GM23338 (cell line): ENCODE results near the gene PKDCC. TPM values are rescaled to one million over a fixed set of nuclear protein-coding genes. Genes with fewer than 3 reads are reported as not detected.

ENCODE experiments used
- ATAC-seq: fragments of 200-7000 bp; cut with Tn5 transposase; 3 replicates; pipeline ENCODE4 v1.9.1; 2020
- DNase-seq: peaks from one replicate; pipeline ENCODE4 v3.0.0-alpha.2; 2015; ENCODE audit warnings: low spot score
- H2AFZ ChIP-seq: fragments of 200-600 bp; sonication (generic); 2 replicates; pipeline ENCODE4 v1.8.0; 2016; ENCODE audit warnings: antibody characterized with exemption, mild to moderate bottlenecking, moderate library complexity
- H3F3A ChIP-seq: fragments of 200-600 bp; sonication (generic); replicated peaks from 2 replicates; pipeline ENCODE4 v1.8.0; 2017; ENCODE audit warnings: antibody characterized with exemption, mixed run types, low read depth
- H3K27ac ChIP-seq: fragments of 200-600 bp; sonication (generic); 2 replicates; pipeline ENCODE4 v1.6.1; 2016; ENCODE audit warnings: low read depth
- H3K27me3 ChIP-seq: fragments of 200-600 bp; sonication (generic); 2 replicates; pipeline ENCODE4 v1.8.0; 2016; ENCODE audit warnings: mild to moderate bottlenecking, mixed run types, moderate library complexity; ENCODE audit not compliant: insufficient read depth
- H3K36me3 ChIP-seq: fragments of 200-600 bp; sonication (generic); 2 replicates; pipeline ENCODE4 v1.8.0; 2016; ENCODE audit warnings: mild to moderate bottlenecking; ENCODE audit not compliant: insufficient read depth
- H3K4me1 ChIP-seq: fragments of 200-600 bp; sonication (generic); 2 replicates; pipeline ENCODE4 v1.8.0; 2016; ENCODE audit warnings: mild to moderate bottlenecking, moderate library complexity; ENCODE audit not compliant: insufficient read depth
- H3K4me2 ChIP-seq: fragments of 200-600 bp; sonication (generic); 2 replicates; pipeline ENCODE4 v1.7.1; 2017; ENCODE audit warnings: mixed run types
- H3K4me3 ChIP-seq: fragments of 200-600 bp; sonication (generic); 2 replicates; pipeline ENCODE4 v1.6.1; 2016; ENCODE audit warnings: mixed run types
- H3K79me2 ChIP-seq: fragments of 200-600 bp; sonication (generic); replicated peaks from 2 replicates; pipeline ENCODE4 v1.8.0; 2017; ENCODE audit warnings: mild to moderate bottlenecking; ENCODE audit not compliant: insufficient read depth
- H3K9me2 ChIP-seq: fragments of 200-600 bp; sonication (generic); 2 replicates; pipeline ENCODE4 v1.8.0; 2017; ENCODE audit not compliant: insufficient read depth
- H4K20me1 ChIP-seq: fragments of 200-600 bp; sonication (generic); replicated peaks from 2 replicates; pipeline ENCODE4 v1.8.0; 2017; ENCODE audit warnings: mild to moderate bottlenecking; ENCODE audit not compliant: insufficient read depth
- H3K27ac Mint-ChIP-seq: 2 replicates; pipeline ENCODE4 v1.8.0; 2020; ENCODE audit warnings: inconsistent platforms, mild to moderate bottlenecking, moderate library complexity, mixed read lengths
- H3K27me3 Mint-ChIP-seq: 3 replicates; pipeline ENCODE4 v1.8.0; 2022; ENCODE audit warnings: low read depth, mild to moderate bottlenecking, moderate library complexity, mixed read lengths, inconsistent platforms; ENCODE audit not compliant: insufficient read depth, poor library complexity
- H3K36me3 Mint-ChIP-seq: 3 replicates; pipeline ENCODE4 v1.8.0; 2021; ENCODE audit warnings: low read depth, mild to moderate bottlenecking, inconsistent platforms, moderate library complexity, mixed read lengths
- H3K4me1 Mint-ChIP-seq: 3 replicates; pipeline ENCODE4 v1.8.0; 2020; ENCODE audit warnings: mild to moderate bottlenecking, inconsistent platforms, mixed read lengths
- H3K4me3 Mint-ChIP-seq: 3 replicates; pipeline ENCODE4 v1.8.0; 2021; ENCODE audit warnings: moderate library complexity, mild to moderate bottlenecking, inconsistent platforms, mixed read lengths
- H3K9me3 Mint-ChIP-seq: 3 replicates; pipeline ENCODE4 v1.8.0; 2020; ENCODE audit warnings: moderate library complexity, mild to moderate bottlenecking, inconsistent platforms, mixed read lengths
- CREB1 ChIP-seq: fragments of 250-450 bp; sonication (Bioruptor Pico); IDR thresholded peaks from 2 replicates; pipeline ENCODE4 v1.5.0; 2020; ENCODE audit warnings: low read depth, mild to moderate bottlenecking, moderate library complexity
- CTCF ChIP-seq, 2 experiments: fragments of 200-600 bp in 1 of 2; sonication (generic) in 1 of 2; conservative IDR thresholded peaks; 2 replicates each; pipeline versions ENCODE4 v1.5.1 to v1.6.1; 2016 to 2017; ENCODE audit warnings: antibody characterized with exemption in 2 of 2, low read depth in 2 of 2, mild to moderate bottlenecking in 2 of 2, moderate library complexity in 1 of 2
- ETS1 ChIP-seq: IDR thresholded peaks from 2 replicates; pipeline ENCODE4 v1.6.1; 2016; ENCODE audit warnings: antibody characterized with exemption
- EZH2 ChIP-seq: fragments of 200-600 bp; sonication (generic); IDR thresholded peaks from one replicate; pipeline ENCODE4 v1.8.0; 2017; ENCODE audit warnings: antibody characterized with exemption, mild to moderate bottlenecking, low read depth; ENCODE audit not compliant: unreplicated experiment
- EZH2phosphoT487 ChIP-seq: fragments of 200-600 bp; sonication (generic); IDR thresholded peaks from one replicate; pipeline ENCODE4 v1.8.1; 2018; ENCODE audit warnings: antibody characterized with exemption; ENCODE audit not compliant: unreplicated experiment
- JUNB ChIP-seq: IDR thresholded peaks from one replicate; pipeline ENCODE4 v1.6.1; 2016; ENCODE audit warnings: antibody characterized with exemption; ENCODE audit not compliant: unreplicated experiment
- NANOG ChIP-seq: IDR thresholded peaks from 2 replicates; pipeline ENCODE4 v1.6.1; 2016; ENCODE audit warnings: antibody characterized with exemption, borderline replicate concordance
- POLR2AphosphoS5 ChIP-seq: IDR thresholded peaks from 2 replicates; pipeline ENCODE4 v1.6.1; 2016; ENCODE audit warnings: antibody characterized with exemption, low read depth
- REST ChIP-seq: IDR thresholded peaks from one replicate; pipeline ENCODE4 v1.6.1; 2018; ENCODE audit warnings: antibody characterized with exemption; ENCODE audit not compliant: unreplicated experiment
- STAT1 ChIP-seq: IDR thresholded peaks from one replicate; pipeline ENCODE4 v1.6.1; 2016; ENCODE audit warnings: antibody characterized with exemption; ENCODE audit not compliant: unreplicated experiment
- ZNF114 ChIP-seq: fragments of 250-450 bp; sonication (Bioruptor Pico); IDR thresholded peaks from 2 replicates; pipeline ENCODE4 v1.5.0; 2020; ENCODE audit warnings: mild to moderate bottlenecking, moderate library complexity
- ZNF331 ChIP-seq: fragments of 250-450 bp; sonication (Bioruptor Pico); IDR thresholded peaks from 2 replicates; pipeline ENCODE4 v1.5.0; 2020; ENCODE audit warnings: low read depth, mild to moderate bottlenecking, moderate library complexity
- polyA plus RNA-seq: library from polyadenylated mRNA; unstranded; fragments of >200 nt; fragmentation: Nextera tagmentation; extraction: Ambion mirVana; gene quantifications from 2 replicates; pipeline ENCODE4 v1.2.1, GENCODE V29; 2016
- total RNA-seq: library from RNA; depleted of rRNA; stranded (reverse); fragments of >200 nt; shearing (Covaris generic); gene quantifications from 2 replicates; pipeline ENCODE4 v1.2.3, GENCODE V29; 2014
- TF ChIP-seq, protein P1 (sequence below): fragments of 250-450 bp; sonication (Bioruptor Pico); IDR thresholded peaks from 2 replicates; pipeline ENCODE4 v1.5.0; 2020; ENCODE audit warnings: mild to moderate bottlenecking, moderate library complexity

PKDCC gene
- total and polyA plus RNA-seq, 2 experiments from 2014 or later: 7.0 to 44.8 TPM

- H3K4me3 Mint-ChIP-seq: no peak overlapping the region
- peaks cover 15% of the 10 kb centered on the region; the same call in 1 of the 2 replicates for H3K27me3 ChIP-seq
- no peak overlapping the region for H3K27ac Mint-ChIP-seq
- H3K4me3 ChIP-seq: no peak overlapping the region
- no peak overlapping the region for H2AFZ ChIP-seq
- H3K27ac ChIP-seq: no peak overlapping the region
- peaks cover 7% of the 10 kb centered on the region; the same call in 1 of the 2 replicates for H3K36me3 ChIP-seq
- peaks cover 13% of the 10 kb centered on the region for H3K9me3 Mint-ChIP-seq
- peak overlapping the region; percentile 12 for H3K4me2 ChIP-seq
- peaks cover 18% of the 10 kb centered on the region for H3F3A ChIP-seq
- no peaks in the 10 kb centered on the region for H4K20me1 ChIP-seq
- peaks cover 20% of the 10 kb centered on the region for H3K27me3 Mint-ChIP-seq
- DNase-seq: peak; percentile 33
- peaks cover 36% of the 10 kb centered on the region for H3K4me1 Mint-ChIP-seq
- H3K79me2 ChIP-seq: no peaks in the 10 kb centered on the region
- H3K36me3 Mint-ChIP-seq: peaks cover 12% of the 10 kb centered on the region
- peaks cover 36% of the 10 kb centered on the region for H3K4me1 ChIP-seq
- ATAC-seq: no peak
- H3K9me2 ChIP-seq: peaks cover 3% of the 10 kb centered on the region; the same call in 1 of the 2 replicates
- TF ChIP-seq EZH2phosphoT487 (no peak), JUNB (no peak), ETS1 (no peak), EZH2 (no peak), ZNF114 (CRISPR knock-in tag) (no peak), CREB1 (no peak), STAT1 (no peak), POLR2AphosphoS5 (no peak), CTCF (conservative IDR thresholded peaks at IDR 0.05; ENCODE audit: low read depth in 2 of 2) (no peak), NANOG (no peak), REST (no peak), ZNF331 (CRISPR knock-in tag) (no peak)
- TF ChIP-seq, protein P1, sequence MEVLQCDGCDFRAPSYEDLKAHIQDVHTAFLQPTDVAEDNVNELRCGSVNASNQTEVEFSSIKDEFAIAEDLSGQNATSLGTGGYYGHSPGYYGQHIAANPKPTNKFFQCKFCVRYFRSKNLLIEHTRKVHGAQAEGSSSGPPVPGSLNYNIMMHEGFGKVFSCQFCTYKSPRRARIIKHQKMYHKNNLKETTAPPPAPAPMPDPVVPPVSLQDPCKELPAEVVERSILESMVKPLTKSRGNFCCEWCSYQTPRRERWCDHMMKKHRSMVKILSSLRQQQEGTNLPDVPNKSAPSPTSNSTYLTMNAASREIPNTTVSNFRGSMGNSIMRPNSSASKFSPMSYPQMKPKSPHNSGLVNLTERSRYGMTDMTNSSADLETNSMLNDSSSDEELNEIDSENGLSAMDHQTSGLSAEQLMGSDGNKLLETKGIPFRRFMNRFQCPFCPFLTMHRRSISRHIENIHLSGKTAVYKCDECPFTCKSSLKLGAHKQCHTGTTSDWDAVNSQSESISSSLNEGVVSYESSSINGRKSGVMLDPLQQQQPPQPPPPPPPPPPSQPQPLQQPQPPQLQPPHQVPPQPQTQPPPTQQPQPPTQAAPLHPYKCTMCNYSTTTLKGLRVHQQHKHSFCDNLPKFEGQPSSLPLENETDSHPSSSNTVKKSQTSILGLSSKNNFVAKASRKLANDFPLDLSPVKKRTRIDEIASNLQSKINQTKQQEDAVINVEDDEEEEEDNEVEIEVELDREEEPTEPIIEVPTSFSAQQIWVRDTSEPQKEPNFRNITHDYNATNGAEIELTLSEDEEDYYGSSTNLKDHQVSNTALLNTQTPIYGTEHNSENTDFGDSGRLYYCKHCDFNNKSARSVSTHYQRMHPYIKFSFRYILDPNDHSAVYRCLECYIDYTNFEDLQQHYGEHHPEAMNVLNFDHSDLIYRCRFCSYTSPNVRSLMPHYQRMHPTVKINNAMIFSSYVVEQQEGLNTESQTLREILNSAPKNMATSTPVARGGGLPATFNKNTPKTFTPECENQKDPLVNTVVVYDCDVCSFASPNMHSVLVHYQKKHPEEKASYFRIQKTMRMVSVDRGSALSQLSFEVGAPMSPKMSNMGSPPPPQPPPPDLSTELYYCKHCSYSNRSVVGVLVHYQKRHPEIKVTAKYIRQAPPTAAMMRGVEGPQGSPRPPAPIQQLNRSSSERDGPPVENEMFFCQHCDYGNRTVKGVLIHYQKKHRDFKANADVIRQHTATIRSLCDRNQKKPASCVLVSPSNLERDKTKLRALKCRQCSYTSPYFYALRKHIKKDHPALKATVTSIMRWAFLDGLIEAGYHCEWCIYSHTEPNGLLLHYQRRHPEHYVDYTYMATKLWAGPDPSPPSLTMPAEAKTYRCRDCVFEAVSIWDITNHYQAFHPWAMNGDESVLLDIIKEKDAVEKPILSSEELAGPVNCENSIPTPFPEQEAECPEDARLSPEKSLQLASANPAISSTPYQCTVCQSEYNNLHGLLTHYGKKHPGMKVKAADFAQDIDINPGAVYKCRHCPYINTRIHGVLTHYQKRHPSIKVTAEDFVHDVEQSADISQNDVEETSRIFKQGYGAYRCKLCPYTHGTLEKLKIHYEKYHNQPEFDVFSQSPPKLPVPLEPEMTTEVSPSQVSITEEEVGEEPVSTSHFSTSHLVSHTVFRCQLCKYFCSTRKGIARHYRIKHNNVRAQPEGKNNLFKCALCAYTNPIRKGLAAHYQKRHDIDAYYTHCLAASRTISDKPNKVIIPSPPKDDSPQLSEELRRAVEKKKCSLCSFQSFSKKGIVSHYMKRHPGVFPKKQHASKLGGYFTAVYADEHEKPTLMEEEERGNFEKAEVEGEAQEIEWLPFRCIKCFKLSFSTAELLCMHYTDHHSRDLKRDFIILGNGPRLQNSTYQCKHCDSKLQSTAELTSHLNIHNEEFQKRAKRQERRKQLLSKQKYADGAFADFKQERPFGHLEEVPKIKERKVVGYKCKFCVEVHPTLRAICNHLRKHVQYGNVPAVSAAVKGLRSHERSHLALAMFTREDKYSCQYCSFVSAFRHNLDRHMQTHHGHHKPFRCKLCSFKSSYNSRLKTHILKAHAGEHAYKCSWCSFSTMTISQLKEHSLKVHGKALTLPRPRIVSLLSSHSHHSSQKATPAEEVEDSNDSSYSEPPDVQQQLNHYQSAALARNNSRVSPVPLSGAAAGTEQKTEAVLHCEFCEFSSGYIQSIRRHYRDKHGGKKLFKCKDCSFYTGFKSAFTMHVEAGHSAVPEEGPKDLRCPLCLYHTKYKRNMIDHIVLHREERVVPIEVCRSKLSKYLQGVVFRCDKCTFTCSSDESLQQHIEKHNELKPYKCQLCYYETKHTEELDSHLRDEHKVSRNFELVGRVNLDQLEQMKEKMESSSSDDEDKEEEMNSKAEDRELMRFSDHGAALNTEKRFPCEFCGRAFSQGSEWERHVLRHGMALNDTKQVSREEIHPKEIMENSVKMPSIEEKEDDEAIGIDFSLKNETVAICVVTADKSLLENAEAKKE: no peak
These were observed 56.0 kb downstream of the PKDCC start for GRCh38 chr2:42103829-42104228.
